ENCODE data around the gene ZNF184. TPM values are rescaled to one million over a fixed set of nuclear protein-coding genes. Genes with fewer than 3 reads are reported as not detected.
A peak's percentile ranks its signal among the peaks of the same experiment; 100 is the strongest.

ZNF184 gene
- total and polyA plus RNA-seq, 2 of the 4 experiments (the other 2 are of a cell fraction), result 2.8 to 8.1 TPM

DNA sequence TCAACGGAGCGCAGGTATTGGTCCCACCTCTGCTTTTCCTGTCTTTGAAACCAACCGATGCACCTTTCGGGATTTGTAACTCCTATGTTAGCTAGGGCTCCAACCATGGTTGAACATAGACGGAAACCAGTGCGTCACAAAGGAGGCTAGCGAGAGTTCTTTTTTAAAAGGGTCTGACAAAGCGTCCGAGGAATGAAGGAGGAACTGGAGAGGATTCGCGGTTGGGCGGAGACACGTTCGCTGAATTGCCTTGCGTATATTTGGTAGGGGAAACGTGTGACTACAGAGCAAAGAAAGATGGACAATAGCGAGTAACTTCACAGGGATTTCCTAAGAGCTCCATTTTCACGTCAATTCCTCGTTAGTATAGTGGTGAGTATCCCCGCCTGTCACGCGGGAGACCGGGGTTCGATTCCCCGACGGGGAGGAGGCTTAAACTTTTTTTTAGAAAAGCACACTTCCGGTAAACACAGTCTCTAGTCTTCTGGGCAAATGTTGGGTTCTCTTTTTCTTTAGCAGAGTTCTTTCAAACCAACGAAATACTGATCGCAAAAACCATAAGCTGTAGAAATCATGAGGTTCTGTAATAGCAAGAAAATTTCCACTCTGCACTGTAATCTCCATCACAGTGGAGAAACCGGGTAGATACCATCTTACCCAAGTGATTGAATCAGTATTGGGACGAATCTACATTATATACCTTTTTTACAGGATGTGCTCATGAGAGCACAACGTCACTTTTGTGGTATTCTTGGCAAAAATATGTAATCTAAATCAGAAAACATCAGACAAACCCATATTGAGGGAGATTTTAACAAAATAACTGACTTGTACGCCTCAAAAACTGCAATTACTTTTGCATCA, 6.6 kb upstream of the ZNF184 start:
- no peak overlapping the region for H2AK5ac ChIP-seq (ENCODE audit: low read depth, low read length)
- intact Hi-C loops (cut with micrococcal nuclease) (loop anchor here (1.0 to 10.0 kb wide), 10 partner anchors 23 to 1465 kb away; partner anchors contain the start of gene ZNF391), dilution Hi-C loops (cut with HindIII; ENCODE audit: low sequenced_read_pairs, unreplicated experiment) (no loop called here), in situ Hi-C loops (cut with MboI; ENCODE audit: low sequenced_read_pairs) (loop anchor here (10.0 to 25.0 kb wide), 3 partner anchors 315 to 1142 kb away; a partner anchor contains a TSS)
- H2AFZ ChIP-seq (replicated peaks; ENCODE audit: low read length, poor library complexity), result peak overlapping the region; percentile 89
- no peaks in the 10 kb centered on the region for H3K4me1 ChIP-seq (ENCODE audit: control insufficient read depth, insufficient read depth, low read length)
- no peaks in the 10 kb centered on the region for H3K36me3 ChIP-seq (ENCODE audit: control insufficient read depth, insufficient read depth, low read length)
- H4K91ac ChIP-seq (ENCODE audit: insufficient read depth, low read depth, low read length), result peak overlapping the region; percentile 23
- WGBS, 2 experiments (ENCODE audit: extremely low coverage in 2 of 2, insufficient read length in 1 of 2), result 0% methylated on average over 1 of the region's 33 CpGs; no CpG with 5 or more reads in 1 of the 2 experiments
- peak overlapping the region; percentile 21; the same call in 1 of the 3 replicates for H2BK15ac ChIP-seq (ENCODE audit: low read depth, low read length)
- H3K9ac ChIP-seq (ENCODE audit: low read depth, low read length), result peak overlapping the region; percentile 83
- no TSS peak for BruUV-seq (replicated peaks)
- peak overlapping the region; percentile 73 for H3K56ac ChIP-seq (ENCODE audit: extremely low read depth, insufficient read depth, low read length)
- peak overlapping the region; percentile 85 for H3K27ac ChIP-seq (ENCODE audit: insufficient read depth, low read length)
- POLR2A ChIA-PET (ENCODE audit: unreplicated experiment), result interaction anchor here (0.6 kb wide), 1 partner anchor 330 kb away, joined by 3 read pairs; a partner anchor contains a TSS
- peak overlapping the region; percentile 73 for H2BK120ac ChIP-seq (ENCODE audit: low read depth, low read length)
- no peaks in the 10 kb centered on the region for H3K27me3 ChIP-seq (ENCODE audit: control insufficient read depth, insufficient read depth, low read length)
- peak overlapping the region; percentile 64 for H3K4ac ChIP-seq (ENCODE audit: low read depth, low read length)
- peak overlapping the region in 1 of 2 experiments; percentile 70; a peak in 2 of 4 replicates for H4K8ac ChIP-seq (ENCODE audit: low read depth in 2 of 2, low read length in 2 of 2)
- H3K23ac ChIP-seq (ENCODE audit: low read depth, low read length), result peak overlapping the region; percentile 77
- H2BK20ac ChIP-seq (ENCODE audit: low read depth, low read length), result peak overlapping the region; percentile 24; the same call in 1 of the 2 replicates
- DNase-seq (peak; percentile 96), ATAC-seq (ENCODE audit: low read depth) (peak; percentile 78)
- CTCF ChIA-PET, result interaction anchor here (0.6 to 0.9 kb wide), 2 partner anchors 16 to 20 kb away, joined by 3 to 5 read pairs; no protein-coding TSS in a partner anchor
- no peaks in the 10 kb centered on the region for H3K79me1 ChIP-seq (ENCODE audit: low read depth in 1 of 2, low read length in 2 of 2)
- H3K4me2 ChIP-seq (ENCODE audit: low read depth, low read length), result peak overlapping the region; percentile 72
- H3K9me1 ChIP-seq (ENCODE audit: insufficient read depth, low read length), result no peaks in the 10 kb centered on the region
- peak overlapping the region; percentile 73 for H2AK9ac ChIP-seq (replicated peaks; ENCODE audit: low read depth, low read length, poor library complexity)
- TF ChIP-seq BHLHE40 (IDR thresholded peaks at IDR 0.05; ENCODE audit: low read depth, low read length) (peak; percentile 66), NFE2L2 (IDR thresholded peaks at IDR 0.05; ENCODE audit: low read depth, low read length) (no peak), FOS (IDR thresholded peaks at IDR 0.05; ENCODE audit: low read depth, low read length) (peak; percentile 84; the same call in 1 of the 2 replicates), CEBPB (IDR thresholded peaks at IDR 0.05; ENCODE audit: low read depth, low read length) (peak; percentile 27; the same call in 1 of the 2 replicates), CHD1 (IDR thresholded peaks at IDR 0.05; ENCODE audit: low read depth, low read length) (peak; percentile 89; the same call in 1 of the 2 replicates), POLR2A (IDR thresholded peaks at IDR 0.05; ENCODE audit: low read depth, low read length) (0 out of 2 replicates have a peak, but pooled peaks have one; percentile 49), MXI1 (IDR thresholded peaks at IDR 0.05; ENCODE audit: borderline replicate concordance, low read depth, low read length) (no peak), RAD21 (IDR thresholded peaks at IDR 0.05; ENCODE audit: low read length) (no peak)
- H4K20me1 ChIP-seq (ENCODE audit: insufficient read depth, low read length), result no peaks in the 10 kb centered on the region
- peak overlapping the region; percentile 74 for H4K5ac ChIP-seq (ENCODE audit: low read depth, low read length)
- peak overlapping the region; percentile 54 for H3K4me3 ChIP-seq (ENCODE audit: insufficient read depth, low read depth, low read length)
- H3K14ac ChIP-seq (replicated peaks; ENCODE audit: low read depth, low read length), result peak overlapping the region; percentile 57
- peak overlapping the region; percentile 79 for H3K18ac ChIP-seq (ENCODE audit: low read depth, low read length)
- H2BK5ac ChIP-seq (ENCODE audit: low read depth, low read length, poor library complexity, severe bottlenecking), result peak overlapping the region; percentile 82
- H3K9me3 ChIP-seq (ENCODE audit: control insufficient read depth, insufficient read depth, low read length), result no peaks in the 10 kb centered on the region

Data from IMR-90 (cell line).